ENCODE results near the gene SLC39A1. TPM values are rescaled to one million over a fixed set of nuclear protein-coding genes. Genes with fewer than 3 reads are reported as not detected.

SLC39A1 gene
- total and polyA plus RNA-seq, 2 donors (not counting 3 experiments of a cell fraction or from before 2014, with no cell fraction given) = 75.8 to 98.0 TPM

GRCh38 chr1:153933955-153934354, 29.4 kb downstream of the SLC39A1 start:
- ChIA-PET POLR2A (no interaction called here), CTCF (no interaction called here)
- Histone ChIP-seq H4K20me1 (replicated peaks; ENCODE audit: control insufficient read depth, extremely low read depth, insufficient read depth, low read length) (no peaks in the 10 kb centered on the region), H3K4me1 (ENCODE audit: control insufficient read depth, extremely low read depth, insufficient read depth, low read length) (peaks cover 5% of the 10 kb centered on the region), H3K79me2 (ENCODE audit: control insufficient read depth, insufficient read depth, low read length) (no peaks in the 10 kb centered on the region), H3K36me3 (ENCODE audit: control insufficient read depth in 2 of 2, extremely low read depth in 1 of 2, insufficient read depth in 2 of 2, low read length in 2 of 2) (peaks cover 5 to 47% of the 10 kb centered on the region in 2 experiments), H3K9ac (replicated peaks; ENCODE audit: extremely low read depth, insufficient read depth, low read length) (no peak overlapping the region), H2AFZ (ENCODE audit: low read depth, low read length) (no peak overlapping the region), H3K27ac (ENCODE audit: insufficient read depth, low read depth, low read length) (no peak overlapping the region), H3K27me3 (ENCODE audit: control insufficient read depth in 2 of 2, insufficient read depth in 2 of 2, low read length in 2 of 2) (no peaks in the 10 kb centered on the region), H3K4me3 (replicated peaks in 1 of 3; ENCODE audit: insufficient read depth in 1 of 3, low read depth in 1 of 3, low read length in 3 of 3) (no peak overlapping the region), H3K9me3 (replicated peaks; ENCODE audit: control insufficient read depth, insufficient read depth, low read length) (no peaks in the 10 kb centered on the region), H3K9me1 (replicated peaks; ENCODE audit: control insufficient read depth, extremely low read depth, insufficient read depth, low read length) (no peaks in the 10 kb centered on the region), H3K4me2 (ENCODE audit: insufficient read depth, low read length) (no peak overlapping the region)
- intact Hi-C loops (cut with micrococcal nuclease) (no loop called here), dilution Hi-C loops (cut with MboI; ENCODE audit: extremely low pct_ligation_motif_present, low sequenced_read_pairs) (no loop called here)
- no TSS peak for BruUV-seq (replicated peaks)
- TF ChIP-seq POLR2AphosphoS5 (IDR thresholded peaks at IDR 0.05; ENCODE audit: insufficient read depth, low read depth, low read length) (no peak), CTCF (IDR thresholded peaks at IDR 0.05; ENCODE audit: extremely low read depth in 1 of 2, insufficient read depth in 1 of 2, low read depth in 1 of 2, low read length in 2 of 2) (no peak), POLR2A (IDR thresholded peaks at IDR 0.05; ENCODE audit: low read depth, low read length) (no peak), EZH2 (IDR thresholded peaks at IDR 0.05; ENCODE audit: borderline replicate concordance, low read depth, low read length, severe bottlenecking) (no peak), MYC (IDR thresholded peaks at IDR 0.05; ENCODE audit: low read depth, low read length) (no peak), FOS (IDR thresholded peaks at IDR 0.05; ENCODE audit: borderline replicate concordance, insufficient read depth, low read length) (no peak), MAX (IDR thresholded peaks at IDR 0.05; ENCODE audit: insufficient read depth, insufficient read length) (no peak), JUN (IDR thresholded peaks at IDR 0.05; ENCODE audit: borderline replicate concordance, insufficient read depth, insufficient read length, low read depth) (no peak), GATA2 (IDR thresholded peaks at IDR 0.05; ENCODE audit: insufficient read depth, insufficient read length, low read depth, low read length) (no peak)
- no peak for FAIRE-seq
- DNase-seq (ENCODE audit: low read depth, low spot score) = no peak
